ENCODE results near the gene GABRA4.
A peak's percentile ranks its signal among the peaks of the same experiment; 100 is the strongest.

Gene GABRA4

GRCh38 chr4:47031011-47031678 lies 37.8 kb upstream of the GABRA4 start, which contains the start of gene GABRB1:
Gene GABRB1, plus strand, starts transcription at chr4:47031567.
- Histone ChIP-seq H3K36me3 (no peaks in the 10 kb centered on the region), H3K27me3 (ENCODE audit: insufficient read depth, low read depth, severe bottlenecking) (no peaks in the 10 kb centered on the region), H3K9me3 (ENCODE audit: severe bottlenecking) (no peaks in the 10 kb centered on the region), H3K27ac (peak within 1 kb of the TSS; percentile 45; the same call in 1 of the 2 replicates), H3K4me3 (ENCODE audit: low read depth, low read length) (peak within 1 kb of the TSS; percentile 72)
- no peak for TF ChIP-seq CTCF (IDR thresholded peaks at IDR 0.05; ENCODE audit: low read depth, low read length)
- DNase-seq, result peak; percentile 57

DNA sequence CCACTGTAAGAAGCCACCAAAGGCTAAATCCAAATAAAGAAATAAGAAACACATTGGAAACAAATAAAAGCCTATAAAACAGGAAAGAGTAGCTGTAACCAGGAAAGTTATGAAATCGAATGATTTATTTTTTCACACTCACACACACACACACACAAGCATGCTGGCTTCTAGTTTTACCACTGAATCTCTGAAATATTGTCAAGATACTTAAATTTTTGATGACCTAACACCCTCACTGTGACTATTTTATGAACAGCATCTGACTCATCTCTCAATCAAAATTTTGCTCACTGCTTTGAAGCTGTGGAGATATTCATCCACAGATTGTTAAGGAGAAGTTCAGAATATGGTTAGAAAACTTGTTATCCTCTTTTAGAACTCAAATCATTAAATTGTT lies 24.1 kb upstream of the GABRA4 start:
- Histone ChIP-seq H3K27ac (no peak overlapping the region), H3K4me3 (ENCODE audit: low read depth, low read length) (no peak overlapping the region), H3K27me3 (ENCODE audit: insufficient read depth, low read depth, severe bottlenecking) (no peaks in the 10 kb centered on the region), H3K9me3 (ENCODE audit: severe bottlenecking) (no peaks in the 10 kb centered on the region), H3K36me3 (no peaks in the 10 kb centered on the region)
- DNase-seq, result no peak
- TF ChIP-seq CTCF (IDR thresholded peaks at IDR 0.05; ENCODE audit: low read depth, low read length), result no peak

DNA sequence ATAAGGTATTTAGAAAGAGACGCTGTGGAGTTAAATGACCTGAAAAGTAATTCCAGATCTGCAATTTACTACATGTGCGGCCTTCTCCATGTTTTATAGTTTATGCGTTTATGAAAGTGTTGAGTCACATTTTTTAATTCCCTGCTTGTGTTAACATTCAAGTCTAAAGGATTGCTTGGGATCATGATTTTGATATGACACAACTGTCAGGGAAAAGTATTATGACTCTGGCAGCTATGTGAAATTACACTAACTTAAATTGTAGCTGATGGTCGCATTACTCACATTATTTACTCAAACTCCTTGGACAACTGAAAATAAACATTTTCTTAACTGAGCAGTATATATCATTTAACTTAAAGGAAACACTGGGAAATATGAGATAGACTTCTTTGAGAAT lies 23.7 kb upstream of the GABRA4 start:
- no peak for DNase-seq
- no peak for TF ChIP-seq CTCF (IDR thresholded peaks at IDR 0.05; ENCODE audit: low read depth, low read length)
- H3K9me3 ChIP-seq (ENCODE audit: severe bottlenecking), result no peaks in the 10 kb centered on the region
- no peak overlapping the region for H3K4me3 ChIP-seq (ENCODE audit: low read depth, low read length)
- no peaks in the 10 kb centered on the region for H3K27me3 ChIP-seq (ENCODE audit: insufficient read depth, low read depth, severe bottlenecking)
- H3K36me3 ChIP-seq, result no peaks in the 10 kb centered on the region
- no peak overlapping the region for H3K27ac ChIP-seq

DNA sequence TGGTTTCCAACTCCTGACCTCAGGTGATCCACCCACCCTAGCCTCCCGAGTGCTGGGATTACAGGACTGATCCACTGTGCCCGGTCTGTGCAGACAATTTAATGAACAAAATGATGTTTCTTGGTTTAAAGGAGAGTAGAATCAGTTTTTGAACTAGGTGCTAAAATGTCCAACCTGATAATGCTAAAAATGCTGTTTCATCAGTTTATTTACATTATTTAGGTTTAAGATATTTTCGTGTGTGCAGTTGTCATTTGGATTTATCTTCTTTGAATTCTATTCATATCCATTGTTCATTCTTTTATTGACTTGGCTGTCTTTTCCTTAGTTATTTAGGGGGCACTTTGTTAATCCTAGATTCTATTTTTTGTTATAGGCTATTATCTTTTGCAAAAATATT lies 20.0 kb upstream of the GABRA4 start:
- no peaks in the 10 kb centered on the region for H3K9me3 ChIP-seq (ENCODE audit: severe bottlenecking)
- H3K4me3 ChIP-seq (ENCODE audit: low read depth, low read length), result no peak overlapping the region
- no peaks in the 10 kb centered on the region for H3K27me3 ChIP-seq (ENCODE audit: insufficient read depth, low read depth, severe bottlenecking)
- H3K36me3 ChIP-seq, result no peaks in the 10 kb centered on the region
- TF ChIP-seq CTCF (IDR thresholded peaks at IDR 0.05; ENCODE audit: low read depth, low read length), result no peak
- DNase-seq, result no peak
- no peak overlapping the region for H3K27ac ChIP-seq

DNA sequence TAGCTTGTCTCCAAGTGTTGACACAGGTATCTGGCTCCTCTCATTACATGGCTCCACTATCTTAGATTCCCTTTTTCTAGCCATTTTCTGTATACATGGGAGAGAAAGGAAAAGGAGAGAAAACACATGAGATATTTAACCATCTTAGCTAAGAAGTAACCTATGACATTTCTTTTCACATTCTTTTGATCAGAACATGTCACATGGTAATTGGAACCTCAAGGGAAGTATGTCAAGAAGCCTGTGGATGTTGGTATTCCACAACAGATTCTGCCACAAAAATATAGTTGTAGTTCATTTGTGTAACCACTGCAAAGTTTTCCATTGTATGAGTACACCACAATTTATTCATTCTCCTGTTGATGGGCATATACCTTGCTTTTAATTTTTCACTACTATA lies 19.3 kb upstream of the GABRA4 start:
- H3K36me3 ChIP-seq, result no peaks in the 10 kb centered on the region
- H3K4me3 ChIP-seq (ENCODE audit: low read depth, low read length), result no peak overlapping the region
- no peaks in the 10 kb centered on the region for H3K27me3 ChIP-seq (ENCODE audit: insufficient read depth, low read depth, severe bottlenecking)
- no peak for DNase-seq
- H3K27ac ChIP-seq, result no peak overlapping the region
- no peak for TF ChIP-seq CTCF (IDR thresholded peaks at IDR 0.05; ENCODE audit: low read depth, low read length)
- H3K9me3 ChIP-seq (ENCODE audit: severe bottlenecking), result no peaks in the 10 kb centered on the region

DNA sequence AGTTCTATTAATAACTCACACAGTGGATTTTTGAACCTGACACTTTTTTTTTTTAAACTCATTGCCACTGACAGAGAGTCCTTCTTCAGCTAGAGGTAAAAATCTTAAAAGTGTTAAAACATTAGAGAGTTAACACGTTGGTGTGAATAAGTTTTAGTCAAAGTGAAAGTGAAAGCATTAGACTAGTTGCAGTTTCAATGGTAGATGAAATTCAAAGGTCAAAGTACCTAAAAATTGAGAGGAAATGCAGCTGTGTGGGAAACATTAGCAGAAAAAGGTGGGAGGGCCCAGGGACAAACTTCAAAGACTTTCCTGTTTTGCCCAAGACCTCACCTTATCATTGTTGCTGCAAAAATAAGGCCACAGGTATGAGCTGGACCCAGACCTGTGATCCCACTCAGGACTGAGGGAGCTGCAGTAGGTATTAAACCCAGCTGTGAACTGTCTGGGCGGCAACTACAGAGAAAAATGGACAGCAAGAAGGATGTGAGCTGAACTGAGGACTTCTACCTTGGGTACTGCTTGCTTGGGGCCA lies 17.6 kb upstream of the GABRA4 start:
- DNase-seq, result no peak
- H3K36me3 ChIP-seq, result no peaks in the 10 kb centered on the region
- no peaks in the 10 kb centered on the region for H3K9me3 ChIP-seq (ENCODE audit: severe bottlenecking)
- H3K4me3 ChIP-seq (ENCODE audit: low read depth, low read length), result no peak overlapping the region
- no peaks in the 10 kb centered on the region for H3K27me3 ChIP-seq (ENCODE audit: insufficient read depth, low read depth, severe bottlenecking)
- TF ChIP-seq CTCF (IDR thresholded peaks at IDR 0.05; ENCODE audit: low read depth, low read length), result no peak
- no peak overlapping the region for H3K27ac ChIP-seq
